Hepatocyte (in vitro differentiated cells): Measurements from ENCODE around the gene PAX7.

Experiments used
- EZH2 ChIP-seq: fragments of 200-600 bp; sonication (generic); IDR thresholded peaks from 2 replicates; pipeline ENCODE4 v1.6.1; 2016; ENCODE audit warnings: antibody characterized with exemption, mild to moderate bottlenecking, borderline replicate concordance
- EZH2phosphoT487 ChIP-seq: fragments of 200-600 bp; sonication (generic); IDR thresholded peaks from one replicate; pipeline ENCODE4 v1.6.1; 2018; ENCODE audit warnings: antibody characterized with exemption, mild to moderate bottlenecking, low read depth, moderate library complexity; ENCODE audit not compliant: unreplicated experiment, severe bottlenecking
- TF ChIP-seq, protein P1 (sequence below): fragments of 200-600 bp; sonication (generic); IDR thresholded peaks from 2 replicates; pipeline ENCODE4 v1.5.1; 2016; ENCODE audit warnings: antibody characterized with exemption, mild to moderate bottlenecking; ENCODE audit not compliant: poor library complexity

DNA sequence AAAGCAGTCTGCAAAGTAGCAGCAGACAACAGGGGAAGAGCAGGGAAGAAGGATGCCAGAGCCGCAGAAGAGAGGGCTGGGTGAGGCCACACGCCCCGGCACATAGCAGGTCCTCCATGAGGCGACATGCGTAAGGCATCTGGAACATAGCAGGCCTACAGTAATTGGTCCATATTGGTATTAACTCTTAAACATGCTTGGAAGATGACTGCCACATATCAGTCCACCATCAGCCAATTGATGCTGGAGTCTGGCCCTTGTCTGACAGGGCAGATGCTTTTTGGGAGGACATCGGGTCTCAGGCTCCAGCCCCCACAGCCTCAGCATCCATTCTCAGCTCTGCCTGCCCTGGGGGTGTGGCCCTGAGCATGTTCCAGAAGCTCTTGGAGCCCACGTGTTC, 135.1 kb downstream of the PAX7 start:
- TF ChIP-seq, protein P1, sequence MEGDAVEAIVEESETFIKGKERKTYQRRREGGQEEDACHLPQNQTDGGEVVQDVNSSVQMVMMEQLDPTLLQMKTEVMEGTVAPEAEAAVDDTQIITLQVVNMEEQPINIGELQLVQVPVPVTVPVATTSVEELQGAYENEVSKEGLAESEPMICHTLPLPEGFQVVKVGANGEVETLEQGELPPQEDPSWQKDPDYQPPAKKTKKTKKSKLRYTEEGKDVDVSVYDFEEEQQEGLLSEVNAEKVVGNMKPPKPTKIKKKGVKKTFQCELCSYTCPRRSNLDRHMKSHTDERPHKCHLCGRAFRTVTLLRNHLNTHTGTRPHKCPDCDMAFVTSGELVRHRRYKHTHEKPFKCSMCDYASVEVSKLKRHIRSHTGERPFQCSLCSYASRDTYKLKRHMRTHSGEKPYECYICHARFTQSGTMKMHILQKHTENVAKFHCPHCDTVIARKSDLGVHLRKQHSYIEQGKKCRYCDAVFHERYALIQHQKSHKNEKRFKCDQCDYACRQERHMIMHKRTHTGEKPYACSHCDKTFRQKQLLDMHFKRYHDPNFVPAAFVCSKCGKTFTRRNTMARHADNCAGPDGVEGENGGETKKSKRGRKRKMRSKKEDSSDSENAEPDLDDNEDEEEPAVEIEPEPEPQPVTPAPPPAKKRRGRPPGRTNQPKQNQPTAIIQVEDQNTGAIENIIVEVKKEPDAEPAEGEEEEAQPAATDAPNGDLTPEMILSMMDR = no peak
- TF ChIP-seq EZH2 (no peak), EZH2phosphoT487 (no peak)
